ENCODE data around the gene ARL15.

DNA sequence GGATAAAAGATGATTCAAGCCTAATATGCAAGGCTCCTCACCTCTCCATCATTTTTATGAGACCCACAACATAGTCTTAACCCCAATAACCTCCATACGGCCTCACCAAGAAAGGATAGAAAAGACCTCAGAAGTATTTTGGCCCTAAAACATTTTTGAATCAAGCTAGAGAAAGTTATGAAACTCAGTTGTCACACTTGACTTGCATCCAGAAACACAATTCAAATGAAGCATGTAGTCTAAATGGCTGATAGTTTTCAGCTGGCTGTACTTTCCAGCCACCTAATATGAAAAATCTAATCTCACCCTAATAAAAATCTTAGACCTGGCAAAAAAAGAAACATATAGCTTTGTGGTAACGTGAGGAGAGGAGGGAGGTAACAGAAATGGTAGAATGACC lies 116.1 kb downstream of the ARL15 start:
- TF ChIP-seq TGIF2 (CRISPR knock-in tag; IDR thresholded peaks at IDR 0.05), result no peak
- TF ChIP-seq, protein P1, sequence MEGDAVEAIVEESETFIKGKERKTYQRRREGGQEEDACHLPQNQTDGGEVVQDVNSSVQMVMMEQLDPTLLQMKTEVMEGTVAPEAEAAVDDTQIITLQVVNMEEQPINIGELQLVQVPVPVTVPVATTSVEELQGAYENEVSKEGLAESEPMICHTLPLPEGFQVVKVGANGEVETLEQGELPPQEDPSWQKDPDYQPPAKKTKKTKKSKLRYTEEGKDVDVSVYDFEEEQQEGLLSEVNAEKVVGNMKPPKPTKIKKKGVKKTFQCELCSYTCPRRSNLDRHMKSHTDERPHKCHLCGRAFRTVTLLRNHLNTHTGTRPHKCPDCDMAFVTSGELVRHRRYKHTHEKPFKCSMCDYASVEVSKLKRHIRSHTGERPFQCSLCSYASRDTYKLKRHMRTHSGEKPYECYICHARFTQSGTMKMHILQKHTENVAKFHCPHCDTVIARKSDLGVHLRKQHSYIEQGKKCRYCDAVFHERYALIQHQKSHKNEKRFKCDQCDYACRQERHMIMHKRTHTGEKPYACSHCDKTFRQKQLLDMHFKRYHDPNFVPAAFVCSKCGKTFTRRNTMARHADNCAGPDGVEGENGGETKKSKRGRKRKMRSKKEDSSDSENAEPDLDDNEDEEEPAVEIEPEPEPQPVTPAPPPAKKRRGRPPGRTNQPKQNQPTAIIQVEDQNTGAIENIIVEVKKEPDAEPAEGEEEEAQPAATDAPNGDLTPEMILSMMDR (IDR thresholded peaks at IDR 0.05 in 2 of 3, conservative IDR thresholded peaks at IDR 0.05 in 1 of 3; ENCODE audit: insufficient read depth in 2 of 3, low read depth in 1 of 3, low read length in 3 of 3), result no peak
- no peak for TF ChIP-seq ARID3B (CRISPR knock-in tag; IDR thresholded peaks at IDR 0.05; ENCODE audit: borderline replicate concordance)
- TF ChIP-seq, protein P2, sequence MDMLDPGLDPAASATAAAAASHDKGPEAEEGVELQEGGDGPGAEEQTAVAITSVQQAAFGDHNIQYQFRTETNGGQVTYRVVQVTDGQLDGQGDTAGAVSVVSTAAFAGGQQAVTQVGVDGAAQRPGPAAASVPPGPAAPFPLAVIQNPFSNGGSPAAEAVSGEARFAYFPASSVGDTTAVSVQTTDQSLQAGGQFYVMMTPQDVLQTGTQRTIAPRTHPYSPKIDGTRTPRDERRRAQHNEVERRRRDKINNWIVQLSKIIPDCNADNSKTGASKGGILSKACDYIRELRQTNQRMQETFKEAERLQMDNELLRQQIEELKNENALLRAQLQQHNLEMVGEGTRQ (CRISPR knock-in tag; IDR thresholded peaks at IDR 0.05), result no peak
- TF ChIP-seq BRF2 (IDR thresholded peaks at IDR 0.05; ENCODE audit: borderline replicate concordance, insufficient read depth, insufficient read length), result no peak
- no peak for TF ChIP-seq PCBP1 (IDR thresholded peaks at IDR 0.05; ENCODE audit: low read depth, low read length, poor library complexity, severe bottlenecking)
- TF ChIP-seq, protein P3, sequence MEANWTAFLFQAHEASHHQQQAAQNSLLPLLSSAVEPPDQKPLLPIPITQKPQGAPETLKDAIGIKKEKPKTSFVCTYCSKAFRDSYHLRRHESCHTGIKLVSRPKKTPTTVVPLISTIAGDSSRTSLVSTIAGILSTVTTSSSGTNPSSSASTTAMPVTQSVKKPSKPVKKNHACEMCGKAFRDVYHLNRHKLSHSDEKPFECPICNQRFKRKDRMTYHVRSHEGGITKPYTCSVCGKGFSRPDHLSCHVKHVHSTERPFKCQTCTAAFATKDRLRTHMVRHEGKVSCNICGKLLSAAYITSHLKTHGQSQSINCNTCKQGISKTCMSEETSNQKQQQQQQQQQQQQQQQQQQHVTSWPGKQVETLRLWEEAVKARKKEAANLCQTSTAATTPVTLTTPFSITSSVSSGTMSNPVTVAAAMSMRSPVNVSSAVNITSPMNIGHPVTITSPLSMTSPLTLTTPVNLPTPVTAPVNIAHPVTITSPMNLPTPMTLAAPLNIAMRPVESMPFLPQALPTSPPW (CRISPR knock-in tag; IDR thresholded peaks at IDR 0.05), result no peak
- TF ChIP-seq, protein P4, sequence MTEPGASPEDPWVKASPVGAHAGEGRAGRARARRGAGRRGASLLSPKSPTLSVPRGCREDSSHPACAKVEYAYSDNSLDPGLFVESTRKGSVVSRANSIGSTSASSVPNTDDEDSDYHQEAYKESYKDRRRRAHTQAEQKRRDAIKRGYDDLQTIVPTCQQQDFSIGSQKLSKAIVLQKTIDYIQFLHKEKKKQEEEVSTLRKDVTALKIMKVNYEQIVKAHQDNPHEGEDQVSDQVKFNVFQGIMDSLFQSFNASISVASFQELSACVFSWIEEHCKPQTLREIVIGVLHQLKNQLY (CRISPR knock-in tag; conservative IDR thresholded peaks at IDR 0.05), result no peak
- no peak for TF ChIP-seq CEBPB (tag; IDR thresholded peaks at IDR 0.05)
- no peak for TF ChIP-seq SP1 (CRISPR knock-in tag; IDR thresholded peaks at IDR 0.05)
- no peak for TF ChIP-seq EZH2 (IDR thresholded peaks at IDR 0.05; ENCODE audit: borderline replicate concordance, low read depth, low read length)
- TF ChIP-seq BDP1 (IDR thresholded peaks at IDR 0.05; ENCODE audit: insufficient read depth, insufficient read length), result no peak

All from K562 (cell line).